ENCODE measurements around the gene FOXD2. TPM values are rescaled to one million over a fixed set of nuclear protein-coding genes. Genes with fewer than 3 reads are reported as not detected.

Gene FOXD2
- total RNA-seq, 1 experiment from 2014 or later = 5.8 TPM

GRCh38 chr1:47415728-47416318 lies 22.0 kb upstream of the FOXD2 start, which contains the start of gene FOXE3:
Gene FOXE3, plus strand, starts transcription at chr1:47416285. Its CDS starts 31 bp downstream, at chr1:47416316.
- DNase-seq (ENCODE audit: low spot score) = no peak
- in situ Hi-C loops (cut with HindIII; ENCODE audit: low sequenced_read_pairs) = no loop called here

- in situ Hi-C loops (cut with HindIII; ENCODE audit: low sequenced_read_pairs) = no loop called here
- DNase-seq (ENCODE audit: low spot score) = no peak
Measured at GRCh38 chr1:47416319-47417169, 21.3 kb upstream of the FOXD2 start.

GRCh38 chr1:47417170-47418044 lies 20.4 kb upstream of the FOXD2 start:
- DNase-seq (ENCODE audit: low spot score) = no peak
- in situ Hi-C loops (cut with HindIII; ENCODE audit: low sequenced_read_pairs) = no loop called here

GRCh38 chr1:47418122-47418521 lies 19.7 kb upstream of the FOXD2 start:
- no peak for DNase-seq (ENCODE audit: low spot score)
- in situ Hi-C loops (cut with HindIII; ENCODE audit: low sequenced_read_pairs) = no loop called here

- no peak for DNase-seq (ENCODE audit: low spot score)
- in situ Hi-C loops (cut with HindIII; ENCODE audit: low sequenced_read_pairs) = no loop called here
Measured at GRCh38 chr1:47418681-47419325, 19.0 kb upstream of the FOXD2 start.

- no peak for DNase-seq (ENCODE audit: low spot score)
- in situ Hi-C loops (cut with HindIII; ENCODE audit: low sequenced_read_pairs) = no loop called here
Measured at GRCh38 chr1:47420547-47420946, 17.3 kb upstream of the FOXD2 start.

- in situ Hi-C loops (cut with HindIII; ENCODE audit: low sequenced_read_pairs) = no loop called here
- no peak for DNase-seq (ENCODE audit: low spot score)
Measured at GRCh38 chr1:47423872-47424271, 14.0 kb upstream of the FOXD2 start.

GRCh38 chr1:47424336-47424982 lies 13.4 kb upstream of the FOXD2 start:
- in situ Hi-C loops (cut with HindIII; ENCODE audit: low sequenced_read_pairs) = no loop called here
- peak; percentile 53 for DNase-seq (ENCODE audit: low spot score)

- in situ Hi-C loops (cut with HindIII; ENCODE audit: low sequenced_read_pairs) = no loop called here
- DNase-seq (ENCODE audit: low spot score) = no peak
Measured at GRCh38 chr1:47431534-47431933, 6.3 kb upstream of the FOXD2 start.

- in situ Hi-C loops (cut with HindIII; ENCODE audit: low sequenced_read_pairs) = no loop called here
- peak; percentile 67 for DNase-seq (ENCODE audit: low spot score)
Measured at GRCh38 chr1:47432071-47433036, 5.5 kb upstream of the FOXD2 start.

GRCh38 chr1:47433037-47433421 lies 4.8 kb upstream of the FOXD2 start:
- no peak for DNase-seq (ENCODE audit: low spot score)
- in situ Hi-C loops (cut with HindIII; ENCODE audit: low sequenced_read_pairs) = no loop called here

- no peak for DNase-seq (ENCODE audit: low spot score)
- in situ Hi-C loops (cut with HindIII; ENCODE audit: low sequenced_read_pairs) = no loop called here
Measured at GRCh38 chr1:47433477-47434050, 4.3 kb upstream of the FOXD2 start.

- peak; percentile 55 for DNase-seq (ENCODE audit: low spot score)
- in situ Hi-C loops (cut with HindIII; ENCODE audit: low sequenced_read_pairs) = no loop called here
Measured at GRCh38 chr1:47434051-47434842, 3.6 kb upstream of the FOXD2 start.

- no peak for DNase-seq (ENCODE audit: low spot score)
- in situ Hi-C loops (cut with HindIII; ENCODE audit: low sequenced_read_pairs) = no loop called here
Measured at GRCh38 chr1:47435506-47436303, 2.1 kb upstream of the FOXD2 start.

GRCh38 chr1:47436304-47436978 lies 1.4 kb upstream of the FOXD2 start:
- in situ Hi-C loops (cut with HindIII; ENCODE audit: low sequenced_read_pairs) = no loop called here
- DNase-seq (ENCODE audit: low spot score) = peak; percentile 27
